ENCODE measurements around the gene DHCR24.

Gene DHCR24

GRCh38 chr1:54808443-54809207 lies 78.4 kb downstream of the DHCR24 start:
- no peaks in the 10 kb centered on the region for H3K9me3 Mint-ChIP-seq

GRCh38 chr1:54807756-54808155 lies 79.2 kb downstream of the DHCR24 start:
- Mint-ChIP-seq H3K4me1 (peaks cover 8% of the 10 kb centered on the region), H3K4me3 (no peak overlapping the region), H3K9me3 (no peaks in the 10 kb centered on the region), H3K27ac (peak overlapping the region in 1 of 3 experiments; percentile 0), H3K36me3 (ENCODE audit: low read depth) (no peaks in the 10 kb centered on the region), H3K27me3 (ENCODE audit: low read depth) (peaks cover 44% of the 10 kb centered on the region)
- no peak for TF ChIP-seq CTCF (IDR thresholded peaks at IDR 0.05; ENCODE audit: unreplicated experiment in 3 of 3)

More at GRCh38 chr1:54808443-54809207, 78.4 kb downstream of the DHCR24 start:
- H3K4me1 Mint-ChIP-seq: peaks cover 8% of the 10 kb centered on the region
- peak in 1 of 3 experiments; percentile 14 for TF ChIP-seq CTCF (IDR thresholded peaks at IDR 0.05; ENCODE audit: unreplicated experiment in 3 of 3)
- peaks cover 43% of the 10 kb centered on the region for H3K27me3 Mint-ChIP-seq (ENCODE audit: low read depth)
- peak overlapping the region in 1 of 3 experiments; percentile 0 for H3K27ac Mint-ChIP-seq
- H3K4me3 Mint-ChIP-seq: no peak overlapping the region
- no peaks in the 10 kb centered on the region for H3K36me3 Mint-ChIP-seq (ENCODE audit: low read depth)

GRCh38 chr1:54806931-54807611 lies 79.9 kb downstream of the DHCR24 start:
- no peaks in the 10 kb centered on the region for H3K9me3 Mint-ChIP-seq
- H3K36me3 Mint-ChIP-seq (ENCODE audit: low read depth): no peaks in the 10 kb centered on the region
- no peak for TF ChIP-seq CTCF (IDR thresholded peaks at IDR 0.05; ENCODE audit: unreplicated experiment in 3 of 3)

GRCh38 chr1:54805981-54806381 lies 81.0 kb downstream of the DHCR24 start:
- Mint-ChIP-seq H3K4me3 (no peak overlapping the region), H3K27me3 (ENCODE audit: low read depth) (peaks cover 49% of the 10 kb centered on the region), H3K27ac (no peak overlapping the region), H3K36me3 (ENCODE audit: low read depth) (no peaks in the 10 kb centered on the region), H3K9me3 (no peaks in the 10 kb centered on the region), H3K4me1 (peaks cover 8% of the 10 kb centered on the region)
- no peak for TF ChIP-seq CTCF (IDR thresholded peaks at IDR 0.05; ENCODE audit: unreplicated experiment in 3 of 3)

More at GRCh38 chr1:54806931-54807611, 79.9 kb downstream of the DHCR24 start:
- Mint-ChIP-seq H3K27me3 (ENCODE audit: low read depth) (peaks cover 45% of the 10 kb centered on the region), H3K27ac (no peak overlapping the region), H3K4me3 (no peak overlapping the region), H3K4me1 (peaks cover 8% of the 10 kb centered on the region)

GRCh38 chr1:54805466-54805865 lies 81.5 kb downstream of the DHCR24 start:
- Mint-ChIP-seq H3K27ac (no peak overlapping the region), H3K27me3 (ENCODE audit: low read depth) (peaks cover 44% of the 10 kb centered on the region), H3K4me1 (peaks cover 8% of the 10 kb centered on the region), H3K4me3 (no peak overlapping the region), H3K36me3 (ENCODE audit: low read depth) (no peaks in the 10 kb centered on the region), H3K9me3 (no peaks in the 10 kb centered on the region)
- TF ChIP-seq CTCF (IDR thresholded peaks at IDR 0.05; ENCODE audit: unreplicated experiment in 3 of 3): no peak
